ENCODE measurements around the gene HRAS.

The HRAS gene

DNA sequence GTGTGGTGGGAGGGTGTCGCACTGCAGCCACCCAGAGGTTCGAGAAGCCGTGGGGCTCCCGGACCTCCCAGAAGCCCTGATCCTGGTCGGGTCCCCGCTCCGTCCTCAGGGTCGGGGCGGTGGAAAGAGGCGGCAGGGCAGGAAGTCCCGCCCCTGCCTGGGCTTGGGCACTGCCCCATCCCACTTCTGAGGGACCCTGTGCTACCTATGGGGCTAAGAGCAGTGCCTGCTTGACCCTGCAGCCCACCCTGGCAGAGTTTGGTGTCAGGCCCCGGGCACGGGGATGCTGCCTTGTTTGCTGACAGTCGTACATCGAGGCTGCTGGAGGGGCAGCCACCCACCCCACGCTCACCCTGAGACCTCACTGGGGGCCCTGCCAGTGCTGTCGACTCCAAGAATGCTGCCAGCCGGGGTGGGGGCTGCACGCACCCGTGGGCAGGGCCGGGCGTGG is 47.8 kb downstream of the HRAS start:
- DNase-seq (ENCODE audit: low read depth), result no peak
- H3K4me3 ChIP-seq (ENCODE audit: control insufficient read depth, low read depth, low read length), result no peak overlapping the region

DNA sequence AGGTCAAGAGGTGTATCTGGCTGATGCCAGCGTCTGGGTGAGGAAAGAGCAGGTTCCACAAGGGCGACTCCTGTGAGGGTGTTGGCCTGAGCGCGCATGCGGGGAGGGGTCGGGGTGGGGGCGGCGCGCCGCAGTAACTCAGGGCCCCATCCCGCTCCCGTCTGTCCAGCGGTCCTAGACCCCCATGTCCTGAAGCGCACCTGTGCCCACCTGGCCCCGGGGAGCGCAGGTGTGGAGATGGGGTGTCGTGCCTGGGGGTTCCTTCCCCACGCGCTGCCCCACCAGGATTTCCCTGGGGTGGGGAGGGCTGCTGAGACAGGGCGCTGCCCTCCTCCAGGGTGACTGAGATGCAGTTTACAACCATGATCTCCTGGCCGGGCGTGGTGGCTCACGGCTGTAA is 49.2 kb downstream of the HRAS start:
- DNase-seq (ENCODE audit: low read depth), result no peak
- TF ChIP-seq, protein P1, sequence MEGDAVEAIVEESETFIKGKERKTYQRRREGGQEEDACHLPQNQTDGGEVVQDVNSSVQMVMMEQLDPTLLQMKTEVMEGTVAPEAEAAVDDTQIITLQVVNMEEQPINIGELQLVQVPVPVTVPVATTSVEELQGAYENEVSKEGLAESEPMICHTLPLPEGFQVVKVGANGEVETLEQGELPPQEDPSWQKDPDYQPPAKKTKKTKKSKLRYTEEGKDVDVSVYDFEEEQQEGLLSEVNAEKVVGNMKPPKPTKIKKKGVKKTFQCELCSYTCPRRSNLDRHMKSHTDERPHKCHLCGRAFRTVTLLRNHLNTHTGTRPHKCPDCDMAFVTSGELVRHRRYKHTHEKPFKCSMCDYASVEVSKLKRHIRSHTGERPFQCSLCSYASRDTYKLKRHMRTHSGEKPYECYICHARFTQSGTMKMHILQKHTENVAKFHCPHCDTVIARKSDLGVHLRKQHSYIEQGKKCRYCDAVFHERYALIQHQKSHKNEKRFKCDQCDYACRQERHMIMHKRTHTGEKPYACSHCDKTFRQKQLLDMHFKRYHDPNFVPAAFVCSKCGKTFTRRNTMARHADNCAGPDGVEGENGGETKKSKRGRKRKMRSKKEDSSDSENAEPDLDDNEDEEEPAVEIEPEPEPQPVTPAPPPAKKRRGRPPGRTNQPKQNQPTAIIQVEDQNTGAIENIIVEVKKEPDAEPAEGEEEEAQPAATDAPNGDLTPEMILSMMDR (conservative IDR thresholded peaks at IDR 0.05; ENCODE audit: control insufficient read depth, insufficient read depth, low read depth, low read length), result no peak
- H3K4me3 ChIP-seq (ENCODE audit: control insufficient read depth, low read depth, low read length), result no peak overlapping the region

More for the DNA sequence above, 47.8 kb downstream of the HRAS start:
- TF ChIP-seq, protein P1 (conservative IDR thresholded peaks at IDR 0.05; ENCODE audit: control insufficient read depth, insufficient read depth, low read depth, low read length), result no peak

DNA sequence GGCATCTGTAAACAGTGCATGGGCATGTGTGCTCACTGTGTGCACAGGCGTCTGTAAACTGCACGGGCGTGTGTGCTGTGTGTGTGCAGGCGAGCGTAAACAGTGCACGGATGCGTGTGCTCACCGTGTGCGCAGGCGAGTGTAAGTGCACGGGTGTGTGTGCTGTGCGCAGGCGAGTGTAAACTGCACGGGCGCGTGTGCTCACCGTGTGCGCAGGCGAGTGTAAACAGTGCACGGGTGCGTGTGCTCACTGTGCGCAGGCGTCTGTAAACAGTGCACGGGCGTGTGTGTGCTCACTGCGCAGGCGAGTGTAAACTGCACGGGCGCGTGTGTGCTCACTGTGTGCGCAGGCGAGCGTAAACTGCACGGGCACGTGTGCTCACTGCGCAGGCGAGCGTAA is 50.8 kb downstream of the HRAS start:
- H3K4me3 ChIP-seq (ENCODE audit: control insufficient read depth, low read depth, low read length), result no peak overlapping the region
- DNase-seq (ENCODE audit: low read depth), result no peak
- TF ChIP-seq, protein P1 (conservative IDR thresholded peaks at IDR 0.05; ENCODE audit: control insufficient read depth, insufficient read depth, low read depth, low read length), result no peak

Measured in fibroblast of mammary gland (primary cell).